Adrenal gland (tissue), 12 donors: ENCODE results near the gene CASP4. TPM values are rescaled to one million over a fixed set of nuclear protein-coding genes. Genes with fewer than 3 reads are reported as not detected.
"Not testable (repeated sequence)": the region's sequence is repeated elsewhere in the genome, so short reads cannot be mapped to it uniquely, and the experiment has no call there.

Source experiments
- DNase-seq, 7 donors: peaks; one replicate each; pipeline ENCODE4 v3.0.0-alpha.2; 2019 to 2020
- H3K27ac ChIP-seq, 5 donors: fragments of 200-600 bp; sonication (generic) in 4 of 5; 1 replicate in 3 of 5; 2 replicates in 2 of 5; pipeline versions ENCODE4 v1.5.1 to v1.8.0; 2016 to 2020; ENCODE audit warnings: mild to moderate bottlenecking in 1 of 5
- H3K27me3 ChIP-seq: fragments of 200-600 bp; 2 replicates; pipeline ENCODE4 v1.8.0; 2021
- H3K36me3 ChIP-seq, 2 donors: fragments of 200-600 bp; replicated peaks in 1 of 2; 1 replicate in 1 of 2; 2 replicates in 1 of 2; pipeline versions ENCODE4 v1.5.1 to v1.8.0; 2018 to 2022
- H3K4me1 ChIP-seq, 2 donors: fragments of 200-600 bp; replicated peaks in 1 of 2; 1 replicate in 1 of 2; 2 replicates in 1 of 2; pipeline versions ENCODE4 v1.5.1 to v1.8.0; 2018 to 2021
- H3K4me3 ChIP-seq, 4 donors: fragments of 200-600 bp; sonication (generic) in 3 of 4; one replicate each; pipeline ENCODE4 v1.5.1; 2016 to 2018
- H3K9me3 ChIP-seq, 3 donors: fragments of 200-600 bp; sonication (generic) in 1 of 3; replicated peaks in 1 of 3; 1 replicate in 2 of 3; 2 replicates in 1 of 3; pipeline versions ENCODE4 v1.5.1 to v1.8.0; 2016 to 2021
- POLR2A ChIP-seq, 2 donors: fragments of 450-650 bp; IDR thresholded peaks; one replicate each; pipeline ENCODE4 v1.6.1; 2017; ENCODE audit warnings: antibody characterized with exemption in 2 of 2, mild to moderate bottlenecking in 2 of 2, moderate library complexity in 1 of 2
- WGBS, 4 donors: extraction: QIAGEN DNeasy Blood & Tissue Kit in 2 of 4; methylation state at CpG; one replicate each; pipeline versions ENCODE4 v1.1.5 to v1.1.7; 2013 to 2017; 5-methylcytosine and 5-hydroxymethylcytosine counted together
- intact Hi-C, 2 donors: fragments of 100-400 bp; cut with DNase I; formaldehyde crosslinking; loops; one replicate each; pipeline versions ENCODE4 v1.14.1 to v1.15.0; 2022 to 2023
- polyA plus RNA-seq, 3 donors: library from polyadenylated mRNA; stranded (reverse); fragments of 200-250 nt in 2 of 3; fragments of 350-450 nt in 1 of 3; fragmentation: Illumina TruSeq in 1 of 3; extraction: RNeasy Lipid Tissue Mini Kit (QIAGEN cat#74804) in 1 of 3; gene quantifications; one replicate each; pipeline ENCODE4 v1.2.3, GENCODE V29; 2013 to 2014
- total RNA-seq, 9 donors: library from RNA; depleted of rRNA in 4 of 9; stranded (reverse); fragments of >200 nt in 4 of 9; fragments of 120-200 nt in 1 of 9; fragmentation: NEBNext Ultra II Directional in 1 of 9; extraction: Animal tissue kit (Norgen Biotek cat#: 25700) in 1 of 9; gene quantifications; one replicate each; pipeline versions ENCODE4 v1.1.0 to v1.2.4, GENCODE V29; 2013 to 2023
- TF ChIP-seq, protein P1 (sequence below), 6 experiments: fragments of 450-650 bp in 4 of 6; fragments of 200-600 bp in 2 of 6; sonication (generic) in 1 of 6; IDR thresholded peaks; 1 replicate in 5 of 6; 2 replicates in 1 of 6; pipeline versions ENCODE4 v1.5.1 to v1.8.0; 2016 to 2021; ENCODE audit warnings: antibody characterized with exemption in 6 of 6, mild to moderate bottlenecking in 2 of 6, moderate library complexity in 1 of 6
- donor health status: healthy with polysubstance abuse.
- donor health status: Bipolar disorder and iron deficiency.
- donor health status: DM: yes; HTN: yes; CAD: no.
- donor health status: DM: no; HTN: no; CAD: no.
- donor health status: DM: no; HTN: no; CAD: no.
- donor health status: DM: yes; HTN: yes; CAD: no.

CASP4 gene
- total and polyA plus RNA-seq, 12 donors, result 29.0 to 81.2 (median 49.9) TPM

DNA sequence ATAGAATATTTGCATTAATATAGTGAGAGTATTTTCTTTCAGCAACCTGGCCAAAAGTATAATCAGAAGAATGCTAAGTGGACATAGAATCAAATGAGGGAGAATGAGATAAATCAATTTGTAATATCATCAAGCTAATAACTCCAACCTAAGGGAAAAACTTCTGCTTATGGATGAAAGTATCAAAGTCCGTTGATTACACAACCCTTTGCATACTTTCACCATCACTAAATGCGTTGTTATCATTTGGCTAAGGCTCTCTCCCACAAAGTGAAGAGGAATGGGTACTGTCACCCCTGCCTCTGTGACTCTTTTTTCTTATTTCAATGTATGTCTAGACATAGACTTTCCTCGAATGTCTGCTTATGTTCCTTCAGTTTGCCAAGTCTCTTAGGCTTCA is 16.4 kb upstream of the CASP4 start:
- H3K27ac ChIP-seq, result no peak overlapping the region
- no peak overlapping the region for H3K4me3 ChIP-seq
- no peaks in the 10 kb centered on the region for H3K27me3 ChIP-seq
- no peak for DNase-seq
- TF ChIP-seq POLR2A (IDR thresholded peaks at IDR 0.05), result no peak
- TF ChIP-seq, protein P1, sequence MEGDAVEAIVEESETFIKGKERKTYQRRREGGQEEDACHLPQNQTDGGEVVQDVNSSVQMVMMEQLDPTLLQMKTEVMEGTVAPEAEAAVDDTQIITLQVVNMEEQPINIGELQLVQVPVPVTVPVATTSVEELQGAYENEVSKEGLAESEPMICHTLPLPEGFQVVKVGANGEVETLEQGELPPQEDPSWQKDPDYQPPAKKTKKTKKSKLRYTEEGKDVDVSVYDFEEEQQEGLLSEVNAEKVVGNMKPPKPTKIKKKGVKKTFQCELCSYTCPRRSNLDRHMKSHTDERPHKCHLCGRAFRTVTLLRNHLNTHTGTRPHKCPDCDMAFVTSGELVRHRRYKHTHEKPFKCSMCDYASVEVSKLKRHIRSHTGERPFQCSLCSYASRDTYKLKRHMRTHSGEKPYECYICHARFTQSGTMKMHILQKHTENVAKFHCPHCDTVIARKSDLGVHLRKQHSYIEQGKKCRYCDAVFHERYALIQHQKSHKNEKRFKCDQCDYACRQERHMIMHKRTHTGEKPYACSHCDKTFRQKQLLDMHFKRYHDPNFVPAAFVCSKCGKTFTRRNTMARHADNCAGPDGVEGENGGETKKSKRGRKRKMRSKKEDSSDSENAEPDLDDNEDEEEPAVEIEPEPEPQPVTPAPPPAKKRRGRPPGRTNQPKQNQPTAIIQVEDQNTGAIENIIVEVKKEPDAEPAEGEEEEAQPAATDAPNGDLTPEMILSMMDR (IDR thresholded peaks at IDR 0.05), result no peak
- H3K4me1 ChIP-seq, result no peaks in the 10 kb centered on the region
- WGBS, 4 donors, result 57 to 79% (median 75%) methylated on average over 3 of the region's 3 CpGs
- H3K36me3 ChIP-seq, result no peaks in the 10 kb centered on the region
- intact Hi-C loops, result no loop called here
- H3K9me3 ChIP-seq, result no peaks in the 10 kb centered on the region

GRCh38 chr11:104979839-104980238 is 11.5 kb upstream of the CASP4 start:
- no peak for TF ChIP-seq POLR2A (IDR thresholded peaks at IDR 0.05)
- TF ChIP-seq, protein P1 (IDR thresholded peaks at IDR 0.05), result no peak
- H3K36me3 ChIP-seq, result no peaks in the 10 kb centered on the region
- no peak overlapping the region for H3K27ac ChIP-seq
- no peaks in the 10 kb centered on the region for H3K4me1 ChIP-seq
- H3K27me3 ChIP-seq, result no peaks in the 10 kb centered on the region
- intact Hi-C loops, result no loop called here
- no peaks in the 10 kb centered on the region for H3K9me3 ChIP-seq
- H3K4me3 ChIP-seq, result no peak overlapping the region
- no peak for DNase-seq
- WGBS, 4 donors, result 50 to 92% (median 81%) methylated on average over 1 of the region's 1 CpG

DNA sequence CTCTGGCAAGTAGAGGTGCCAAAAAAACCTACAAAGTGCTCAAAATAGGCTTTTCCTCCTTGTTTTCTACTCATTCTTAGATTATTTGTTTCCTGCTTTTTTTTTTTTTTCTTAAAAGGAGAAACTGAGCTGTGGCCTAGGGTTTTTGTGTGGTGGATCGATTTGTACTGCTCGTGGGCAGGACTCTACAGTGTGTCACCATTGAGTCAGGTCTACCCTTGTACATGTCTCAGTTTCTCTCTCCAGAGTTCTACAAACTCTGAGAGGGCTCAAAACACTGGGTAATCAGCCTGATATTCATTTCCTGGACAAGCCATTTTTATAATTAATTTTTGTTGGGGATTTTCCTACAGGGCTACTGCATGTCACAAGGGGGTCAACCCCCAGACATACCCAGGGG is 5.2 kb upstream of the CASP4 start:
- intact Hi-C loops, result no loop called here
- H3K27ac ChIP-seq, result no peak overlapping the region

DNA sequence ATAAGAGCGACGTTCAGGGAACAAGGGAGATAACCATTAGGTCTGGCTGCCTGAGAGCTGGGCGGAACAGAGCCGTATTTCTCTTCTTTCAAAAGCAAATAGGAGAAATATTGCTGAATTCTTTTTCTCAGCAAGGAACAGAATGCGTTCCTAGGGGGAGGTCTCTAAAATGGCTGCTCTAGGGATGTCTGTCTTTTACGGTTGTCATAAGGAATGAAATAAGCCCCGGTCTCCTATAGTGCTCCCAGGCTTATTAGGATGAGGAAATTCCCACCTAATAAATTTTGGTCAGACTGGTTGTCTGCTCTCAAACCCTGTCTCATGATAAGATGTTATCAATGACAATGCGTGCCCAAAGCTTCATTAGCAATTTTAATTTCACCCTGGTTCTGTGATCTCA is 4.5 kb upstream of the CASP4 start:
- DNase-seq, H3K27ac ChIP-seq, H3K27me3 ChIP-seq, H3K36me3 ChIP-seq, intact Hi-C loops, H3K9me3 ChIP-seq, H3K4me3 ChIP-seq, H3K4me1 ChIP-seq: not testable (repeated sequence)
- WGBS, 4 donors, result 90 to 95% (median 91%) methylated on average over 8 of the region's 8 CpGs

More for the DNA sequence above, 5.2 kb upstream of the CASP4 start:
- H3K9me3 ChIP-seq, result no peaks in the 10 kb centered on the region
- DNase-seq, result no peak
- no peak for TF ChIP-seq POLR2A (IDR thresholded peaks at IDR 0.05)
- TF ChIP-seq, protein P1 (IDR thresholded peaks at IDR 0.05), result no peak
- H3K36me3 ChIP-seq, result no peaks in the 10 kb centered on the region
- no peak overlapping the region for H3K4me3 ChIP-seq
- no peaks in the 10 kb centered on the region for H3K27me3 ChIP-seq
- H3K4me1 ChIP-seq, result no peaks in the 10 kb centered on the region
- 65 to 84% (median 75%) methylated on average over 2 of the region's 2 CpGs for whole genome bisulfite sequencing, 4 donors

DNA sequence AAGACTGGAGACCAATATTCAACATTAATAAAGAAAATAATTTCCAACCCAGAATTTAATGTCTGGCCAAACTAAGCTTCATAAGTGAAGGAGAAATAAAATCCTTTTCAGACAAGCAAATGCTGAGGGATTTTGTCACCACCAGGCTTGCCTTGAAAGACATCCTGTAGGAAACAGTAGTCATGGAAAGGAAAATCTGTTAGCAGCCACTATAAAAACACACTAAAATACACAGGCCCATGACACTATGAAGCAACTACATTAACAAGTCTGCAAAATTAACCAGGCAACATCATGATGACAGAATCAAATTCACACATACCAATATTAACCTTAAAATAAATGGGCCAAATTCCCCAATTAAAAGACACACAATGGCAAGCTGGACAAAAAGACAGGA is 2.4 kb upstream of the CASP4 start:
- intact Hi-C loops, result no loop called here
- Histone ChIP-seq H3K4me3 (no peak overlapping the region), H3K9me3 (no peaks in the 10 kb centered on the region)

More for the DNA sequence above, 2.4 kb upstream of the CASP4 start:
- no peak for DNase-seq
- H3K4me1 ChIP-seq, result peaks cover 8 to 17% of the 10 kb centered on the region in 2 donors
- TF ChIP-seq, protein P1 (IDR thresholded peaks at IDR 0.05), result no peak
- no peak for TF ChIP-seq POLR2A (IDR thresholded peaks at IDR 0.05)
- H3K27ac ChIP-seq, result no peak overlapping the region
- H3K36me3 ChIP-seq, result no peaks in the 10 kb centered on the region
- H3K27me3 ChIP-seq, result no peaks in the 10 kb centered on the region
